ENCODE results near the gene BPIFB1. TPM values are rescaled to one million over a fixed set of nuclear protein-coding genes. Genes with fewer than 3 reads are reported as not detected.

The BPIFB1 gene
- total RNA-seq, 2 donors from 2014 or later, result 0.24 to 0.26 TPM

DNA sequence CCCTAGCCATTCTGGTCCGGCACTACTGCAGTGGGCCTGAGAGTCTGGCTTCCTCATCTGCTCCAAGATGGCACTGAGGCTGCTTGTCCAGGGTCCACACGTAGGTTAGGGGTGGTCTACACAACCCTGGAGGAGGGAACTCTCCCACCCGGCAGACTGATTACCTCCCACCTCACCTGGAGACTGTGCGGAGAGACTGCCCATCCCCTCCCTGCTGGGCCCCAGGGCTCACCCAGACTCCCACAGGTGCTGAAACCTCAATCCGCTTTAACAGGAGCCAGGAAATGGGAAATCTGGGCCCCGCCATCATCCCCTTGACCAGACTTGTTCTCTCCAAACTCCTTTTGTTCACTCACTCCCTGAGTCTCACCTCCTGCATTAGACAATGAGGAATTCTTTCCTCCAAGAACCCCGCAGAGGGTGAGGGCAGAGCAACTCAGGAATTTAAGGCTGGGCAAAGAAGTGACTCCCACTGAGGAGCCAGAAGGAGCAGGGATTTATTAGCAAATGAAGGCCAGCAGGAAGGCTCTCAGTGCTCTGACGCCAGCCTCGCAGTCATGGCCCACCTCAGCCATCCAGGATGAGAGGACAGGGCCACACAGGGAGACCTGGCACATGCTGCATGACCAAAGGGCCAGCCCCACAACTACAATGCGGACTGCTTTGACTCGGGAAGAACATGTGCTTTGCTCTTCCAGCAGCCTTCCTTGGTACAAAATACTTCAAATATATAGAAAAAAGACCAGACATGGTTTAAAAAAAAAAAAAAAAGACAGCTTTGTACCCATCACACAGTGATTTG is 65.3 kb downstream of the BPIFB1 start:
- H3K27me3 ChIP-seq (ENCODE audit: control insufficient read depth, insufficient read depth, low read length, poor library complexity, severe bottlenecking), result no peaks in the 10 kb centered on the region
- no peaks in the 10 kb centered on the region for H3K9me3 ChIP-seq (ENCODE audit: control insufficient read depth, low read length)
- 74 to 82% methylated on average over 3 to 11 of the region's 11 CpGs for WGBS, 2 experiments (ENCODE audit: insufficient coverage in 1 of 2, insufficient read length in 1 of 2)
- no peak for TF ChIP-seq CTCF (conservative IDR thresholded peaks at IDR 0.05)
- H3K4me3 ChIP-seq (ENCODE audit: low read length), result no peak overlapping the region
- no peaks in the 10 kb centered on the region for H3K36me3 ChIP-seq (ENCODE audit: control insufficient read depth, insufficient read depth, low read length)
- H3K9ac ChIP-seq (ENCODE audit: extremely low read depth, low read length, poor library complexity, severe bottlenecking), result no peak overlapping the region
- H3K4me1 ChIP-seq (ENCODE audit: control insufficient read depth, insufficient read depth, low read length), result no peaks in the 10 kb centered on the region
- no peak overlapping the region for H3K4me3 Mint-ChIP-seq
- peaks cover 27% of the 10 kb centered on the region for H3K36me3 Mint-ChIP-seq (ENCODE audit: low read depth)
- peak overlapping the region; percentile 60 for H3K27ac Mint-ChIP-seq
- peak; percentile 58 for DNase-seq
- H3K4me1 Mint-ChIP-seq, result peaks cover 17% of the 10 kb centered on the region
- no peaks in the 10 kb centered on the region for H3K9me3 Mint-ChIP-seq
- no peaks in the 10 kb centered on the region for H3K27me3 Mint-ChIP-seq (ENCODE audit: insufficient read depth)
- H3K27ac ChIP-seq (ENCODE audit: low read depth, low read length), result no peak overlapping the region

GRCh38 chr20:33349493-33349892 is 66.5 kb downstream of the BPIFB1 start:
- no peaks in the 10 kb centered on the region for H3K27me3 ChIP-seq (ENCODE audit: control insufficient read depth, insufficient read depth, low read length, poor library complexity, severe bottlenecking)
- H3K4me3 ChIP-seq (ENCODE audit: low read length), result no peak overlapping the region
- peaks cover 27% of the 10 kb centered on the region for H3K36me3 Mint-ChIP-seq (ENCODE audit: low read depth)
- no peak overlapping the region for H3K27ac ChIP-seq (ENCODE audit: low read depth, low read length)
- no peaks in the 10 kb centered on the region for H3K9me3 ChIP-seq (ENCODE audit: control insufficient read depth, low read length)
- H3K4me1 ChIP-seq (ENCODE audit: control insufficient read depth, insufficient read depth, low read length), result no peaks in the 10 kb centered on the region
- peaks cover 17% of the 10 kb centered on the region for H3K4me1 Mint-ChIP-seq
- 84 to 93% methylated on average over 6 to 8 of the region's 8 CpGs for WGBS, 2 experiments (ENCODE audit: insufficient coverage in 1 of 2, insufficient read length in 1 of 2)
- no peaks in the 10 kb centered on the region for H3K36me3 ChIP-seq (ENCODE audit: control insufficient read depth, insufficient read depth, low read length)
- H3K9ac ChIP-seq (ENCODE audit: extremely low read depth, low read length, poor library complexity, severe bottlenecking), result no peak overlapping the region
- no peaks in the 10 kb centered on the region for H3K27me3 Mint-ChIP-seq (ENCODE audit: insufficient read depth)
- no peak for TF ChIP-seq CTCF (conservative IDR thresholded peaks at IDR 0.05)
- H3K27ac Mint-ChIP-seq, result no peak overlapping the region
- H3K4me3 Mint-ChIP-seq, result no peak overlapping the region
- H3K9me3 Mint-ChIP-seq, result no peaks in the 10 kb centered on the region
- DNase-seq, result no peak

GRCh38 chr20:33351696-33352095 is 68.7 kb downstream of the BPIFB1 start:
- DNase-seq, result no peak
- H3K27me3 Mint-ChIP-seq (ENCODE audit: insufficient read depth), result no peaks in the 10 kb centered on the region
- peak overlapping the region; percentile 9 for H3K27ac Mint-ChIP-seq
- H3K27ac ChIP-seq (ENCODE audit: low read depth, low read length), result no peak overlapping the region
- H3K27me3 ChIP-seq (ENCODE audit: control insufficient read depth, insufficient read depth, low read length, poor library complexity, severe bottlenecking), result no peaks in the 10 kb centered on the region
- H3K4me3 ChIP-seq (ENCODE audit: low read length), result no peak overlapping the region
- no peaks in the 10 kb centered on the region for H3K9me3 Mint-ChIP-seq
- H3K36me3 ChIP-seq (ENCODE audit: control insufficient read depth, insufficient read depth, low read length), result peaks cover 10% of the 10 kb centered on the region
- no peak overlapping the region for H3K9ac ChIP-seq (ENCODE audit: extremely low read depth, low read length, poor library complexity, severe bottlenecking)
- H3K36me3 Mint-ChIP-seq (ENCODE audit: low read depth), result peaks cover 37% of the 10 kb centered on the region
- WGBS, 2 experiments (ENCODE audit: insufficient coverage in 1 of 2, insufficient read length in 1 of 2), result 58 to 64% methylated on average over 3 of the region's 3 CpGs
- H3K9me3 ChIP-seq (ENCODE audit: control insufficient read depth, low read length), result no peaks in the 10 kb centered on the region
- H3K4me1 Mint-ChIP-seq, result peaks cover 17% of the 10 kb centered on the region
- no peak for TF ChIP-seq CTCF (conservative IDR thresholded peaks at IDR 0.05)
- H3K4me1 ChIP-seq (ENCODE audit: control insufficient read depth, insufficient read depth, low read length), result no peaks in the 10 kb centered on the region
- no peak overlapping the region for H3K4me3 Mint-ChIP-seq
